OCI-M2 (cell line): ENCODE data around the gene MTMR3.

ENCODE experiments used
- DNase-seq: peaks from one replicate; lab custom pipeline; 2025; ENCODE audit not compliant: unreplicated experiment; lab: John Stamatoyannopoulos, UW

The MTMR3 gene

GRCh38 chr22:29998627-29999384 lies 115.8 kb downstream of the MTMR3 start:
- no peak for DNase-seq

GRCh38 chr22:30000566-30000965 lies 117.6 kb downstream of the MTMR3 start:
- DNase-seq = no peak

GRCh38 chr22:30001459-30001858 lies 118.5 kb downstream of the MTMR3 start:
- no peak for DNase-seq

- DNase-seq = no peak
Measured at GRCh38 chr22:30002861-30003486, 120.0 kb downstream of the MTMR3 start.

- no peak for DNase-seq
Measured at GRCh38 chr22:30004101-30004500, 121.1 kb downstream of the MTMR3 start.

- no peak for DNase-seq
Measured at GRCh38 chr22:30004694-30005093, 121.7 kb downstream of the MTMR3 start.

- no peak for DNase-seq
Measured at GRCh38 chr22:30005213-30005857, 122.4 kb downstream of the MTMR3 start.

GRCh38 chr22:30007361-30007760 lies 124.4 kb downstream of the MTMR3 start:
- DNase-seq = no peak

- no peak for DNase-seq
Measured at GRCh38 chr22:30008401-30008800, 125.4 kb downstream of the MTMR3 start.

GRCh38 chr22:30009478-30009877 lies 126.5 kb downstream of the MTMR3 start:
- DNase-seq = no peak

- no peak for DNase-seq
Measured at GRCh38 chr22:30010789-30011405, 127.9 kb downstream of the MTMR3 start.

- no peak for DNase-seq
Measured at GRCh38 chr22:30013201-30013600, 130.2 kb downstream of the MTMR3 start.

- no peak for DNase-seq
Measured at GRCh38 chr22:30014244-30014643, 131.3 kb downstream of the MTMR3 start.

GRCh38 chr22:30015229-30015797 lies 132.3 kb downstream of the MTMR3 start:
- no peak for DNase-seq

GRCh38 chr22:30015846-30016245 lies 132.9 kb downstream of the MTMR3 start:
- no peak for DNase-seq

GRCh38 chr22:30016596-30016995 lies 133.6 kb downstream of the MTMR3 start:
- no peak for DNase-seq

GRCh38 chr22:30017375-30018223 lies 134.6 kb downstream of the MTMR3 start:
- DNase-seq = no peak

- no peak for DNase-seq
Measured at GRCh38 chr22:30020511-30020910, 137.5 kb downstream of the MTMR3 start.

GRCh38 chr22:30021338-30021737 lies 138.4 kb downstream of the MTMR3 start:
- no peak for DNase-seq

- no peak for DNase-seq
Measured at GRCh38 chr22:30021881-30022619, 139.1 kb downstream of the MTMR3 start.
